Subcutaneous adipose tissue (tissue), 4 donors: ENCODE measurements around the gene COA6. TPM values are rescaled to one million over a fixed set of nuclear protein-coding genes. Genes with fewer than 3 reads are reported as not detected.

Experiments
- CTCF ChIP-seq: fragments of 450-650 bp; IDR thresholded peaks from one replicate; pipeline ENCODE4 v1.5.1; 2016; ENCODE audit warnings: low read depth, mild to moderate bottlenecking, control low read depth, antibody characterized with exemption, moderate library complexity
- total RNA-seq, 4 donors: library from RNA; depleted of rRNA; stranded (reverse); fragments of >200 nt; gene quantifications; one replicate each; pipeline ENCODE4 v1.1.0, GENCODE V29; 2016

COA6 gene
- total RNA-seq, 4 donors from 2014 or later: 15.1 to 24.8 (median 19.3) TPM

DNA sequence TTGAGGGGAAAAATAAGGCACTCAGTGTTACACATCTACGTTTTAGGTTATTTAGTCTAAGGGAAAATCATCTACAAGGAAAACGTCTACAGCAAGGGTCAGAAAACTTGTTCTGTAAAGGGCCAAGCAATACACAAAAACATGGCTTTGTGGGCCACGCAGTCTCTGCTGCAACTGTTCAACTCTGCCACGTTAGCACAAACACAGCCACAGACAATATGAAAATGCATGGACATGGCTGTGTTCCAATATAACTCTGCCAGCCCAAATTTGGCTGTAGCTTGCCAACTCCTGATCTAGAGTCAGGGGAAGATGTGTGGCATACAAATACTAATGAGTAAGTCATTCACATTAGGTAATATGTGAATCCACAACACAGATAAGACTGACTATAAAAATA, 40.7 kb downstream of the COA6 start:
- no peak for TF ChIP-seq CTCF

DNA sequence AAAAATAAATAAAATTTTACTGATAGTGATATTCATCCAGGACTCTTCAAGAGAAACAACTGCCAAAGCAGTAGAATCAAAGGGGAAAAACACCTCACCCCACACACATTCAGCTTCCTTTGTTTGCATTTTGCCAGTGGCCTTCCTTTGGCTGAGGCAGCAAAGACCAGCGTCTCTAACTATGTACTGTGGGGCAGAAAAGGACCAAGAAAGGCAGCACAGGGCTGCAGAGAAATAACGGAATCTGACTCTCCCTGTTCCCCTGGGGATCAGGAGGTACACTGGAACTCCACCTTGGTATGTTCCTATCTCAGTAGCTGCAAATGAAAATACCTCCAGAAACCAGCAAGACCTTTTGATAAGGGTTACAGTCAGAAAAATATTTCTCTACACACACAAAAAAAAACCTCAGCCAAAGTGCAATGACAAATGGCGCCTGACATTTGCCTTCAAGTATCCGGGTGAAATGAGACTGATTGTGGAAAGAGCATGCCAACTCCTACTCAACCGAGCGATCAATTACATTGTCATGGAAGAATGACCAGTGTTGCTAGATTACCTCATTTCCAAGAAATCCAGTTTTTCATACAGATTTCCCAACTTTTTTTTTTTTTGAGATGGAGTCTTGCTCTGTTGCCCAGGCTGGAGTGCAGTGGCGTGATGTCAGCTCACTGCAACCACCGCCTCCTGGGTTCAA, 54.8 kb downstream of the COA6 start:
- TF ChIP-seq CTCF: no peak

- no peak for TF ChIP-seq CTCF
Observed at GRCh38 chr1:234429434-234429806, 56.2 kb downstream of the COA6 start.

- TF ChIP-seq CTCF: no peak
Observed at GRCh38 chr1:234430691-234431090, 57.4 kb downstream of the COA6 start.

DNA sequence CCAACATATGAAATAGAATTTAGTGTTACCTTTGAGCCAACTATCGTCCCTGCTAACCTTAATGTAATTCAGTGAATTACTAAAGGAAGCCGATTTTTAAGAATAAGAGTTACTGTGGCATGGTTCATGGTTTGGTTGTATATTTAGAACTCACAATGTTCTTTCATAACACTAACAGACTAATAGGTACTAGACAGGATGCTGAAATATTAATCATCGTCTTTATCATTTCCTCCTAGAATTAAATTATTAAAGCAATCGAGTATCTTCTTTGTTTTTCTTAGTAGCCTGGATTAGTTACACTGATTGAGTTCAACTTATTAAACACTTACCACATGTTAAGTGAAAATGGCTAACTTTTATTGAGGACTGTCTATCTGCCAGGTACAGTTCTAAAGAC, 58.0 kb downstream of the COA6 start:
- TF ChIP-seq CTCF: no peak

GRCh38 chr1:234433563-234434285, 60.5 kb downstream of the COA6 start:
- no peak for TF ChIP-seq CTCF

Other genes starting within 250 kb of the COA6 start
- gene TARBP1, start 105.7 kb downstream of the COA6 start, total RNA-seq: 10 to 100 TPM; 17.2 to 25.8 (median 18.8) TPM
- gene IRF2BP2, start 236.7 kb downstream of the COA6 start, total RNA-seq: 10 to 100 TPM; 40.1 to 50.4 (median 47.4) TPM